ENCODE measurements around the gene NSG1. TPM values are rescaled to one million over a fixed set of nuclear protein-coding genes. Genes with fewer than 3 reads are reported as not detected.

The NSG1 gene
- total RNA-seq, 2 donors from 2014 or later: 1.0 to 3.2 TPM

DNA sequence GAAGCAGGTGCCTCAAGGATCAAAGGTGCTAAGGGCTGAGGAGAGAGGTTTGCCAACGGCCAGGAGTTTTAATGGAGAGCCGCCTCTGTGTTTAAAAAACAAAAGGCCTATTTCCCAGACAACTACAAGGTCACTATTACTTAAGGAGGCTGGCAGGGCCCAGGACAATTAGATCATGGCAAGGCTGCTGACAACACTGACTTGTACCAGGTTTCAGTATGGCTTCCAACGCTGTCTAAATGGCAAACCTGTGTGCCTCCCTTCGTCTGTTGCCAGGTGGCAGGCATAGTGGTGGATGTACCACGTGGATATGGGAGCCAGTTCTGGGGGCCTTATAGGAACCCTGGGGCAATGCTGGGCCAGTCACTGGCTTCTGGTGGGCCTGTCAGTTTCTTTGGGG lies 41.0 kb downstream of the NSG1 start:
- no peaks in the 10 kb centered on the region for H3K9me3 Mint-ChIP-seq
- no peak overlapping the region for H3K27ac Mint-ChIP-seq
- no peaks in the 10 kb centered on the region for H3K27me3 Mint-ChIP-seq (ENCODE audit: low read depth)
- no peaks in the 10 kb centered on the region for H3K36me3 Mint-ChIP-seq (ENCODE audit: insufficient read depth in 2 of 2)
- no peak overlapping the region for H3K4me3 Mint-ChIP-seq
- DNase-seq (no peak), ATAC-seq (replicated peaks in 1 of 2) (no peak)
- H3K4me1 Mint-ChIP-seq (ENCODE audit: low read depth): no peaks in the 10 kb centered on the region

DNA sequence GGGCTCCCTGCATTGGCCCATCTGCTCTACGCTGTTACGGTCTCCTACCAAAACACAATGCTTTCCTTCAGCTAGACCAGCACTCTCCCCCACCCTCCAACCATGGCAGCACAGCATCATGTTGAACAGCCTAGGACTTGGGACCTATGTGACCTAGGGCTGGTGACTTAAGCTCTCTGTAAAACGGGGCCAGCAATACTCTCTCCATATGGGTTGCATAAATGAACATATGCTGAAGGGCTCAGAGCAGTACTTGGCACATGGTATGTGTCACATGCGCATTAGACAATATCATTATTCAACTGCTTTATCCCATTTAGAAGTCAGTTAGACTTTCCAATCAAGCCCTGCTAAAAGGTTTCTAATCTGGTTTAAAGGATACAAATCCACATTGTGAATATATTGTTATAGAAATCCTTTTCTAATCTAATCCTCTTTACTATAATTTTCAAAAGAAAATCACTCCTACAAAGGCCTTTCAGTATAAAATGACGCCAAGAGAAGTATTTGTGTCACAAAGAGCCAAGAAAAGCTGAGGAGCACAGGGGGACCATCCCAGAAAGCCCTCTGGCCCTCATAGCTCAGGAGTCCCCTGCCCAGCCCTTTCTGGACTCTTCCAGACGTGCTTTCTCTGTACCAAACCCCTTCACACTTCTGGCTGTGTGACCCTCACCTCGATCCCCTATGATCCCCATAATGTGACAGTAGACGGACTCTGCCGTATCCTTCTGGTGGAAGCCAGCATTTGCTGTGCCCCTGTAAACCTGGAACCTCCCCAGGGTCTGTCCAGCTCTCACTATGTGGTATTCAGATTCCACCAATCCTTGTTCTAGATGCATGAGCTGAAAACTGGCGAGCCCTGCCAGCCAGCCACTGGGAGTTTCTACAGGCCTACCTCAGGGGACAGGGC lies 42.3 kb downstream of the NSG1 start:
- DNase-seq: no peak
- Mint-ChIP-seq H3K9me3 (no peaks in the 10 kb centered on the region), H3K4me3 (no peak overlapping the region), H3K4me1 (ENCODE audit: low read depth) (no peaks in the 10 kb centered on the region), H3K36me3 (ENCODE audit: insufficient read depth in 2 of 2) (no peaks in the 10 kb centered on the region), H3K27ac (no peak overlapping the region), H3K27me3 (ENCODE audit: low read depth) (no peaks in the 10 kb centered on the region)
- ATAC-seq (replicated peaks in 1 of 2): no peak

DNA sequence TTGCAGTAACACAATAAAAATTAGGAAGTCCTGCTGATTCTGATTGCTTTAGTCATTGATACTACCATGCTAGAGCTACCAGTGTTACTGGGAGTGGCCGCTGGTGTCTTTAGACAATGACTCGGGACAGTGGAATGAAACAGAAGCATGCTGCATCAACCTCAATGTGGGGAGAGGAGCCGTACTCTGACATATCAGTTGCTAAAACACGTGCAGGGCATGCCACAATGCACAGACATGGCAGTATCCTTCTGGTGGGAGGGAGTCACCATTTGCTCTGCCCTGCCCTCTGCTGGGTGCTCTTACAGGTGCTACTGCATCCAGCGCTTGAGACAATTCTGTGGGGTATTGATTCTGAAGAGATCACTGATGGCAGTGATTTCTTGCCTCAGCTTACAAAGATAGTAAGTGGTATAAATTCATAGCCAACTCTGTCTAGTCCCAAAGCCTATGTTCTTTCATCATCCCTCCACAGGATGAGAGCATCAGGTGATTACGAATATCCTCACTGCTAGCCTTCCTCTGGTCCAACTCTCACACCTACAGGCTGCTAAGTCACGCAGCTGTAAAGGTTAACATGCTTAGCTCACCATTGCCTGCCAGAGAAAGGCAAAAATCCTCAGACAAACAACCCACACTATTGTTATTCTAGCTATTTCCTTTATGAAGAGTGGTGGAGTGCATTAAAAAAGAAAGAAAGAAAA lies 43.7 kb downstream of the NSG1 start:
- H3K4me3 Mint-ChIP-seq: no peak overlapping the region
- DNase-seq: peak; percentile 46 to 54
- H3K27me3 Mint-ChIP-seq (ENCODE audit: low read depth): no peaks in the 10 kb centered on the region
- no peaks in the 10 kb centered on the region for H3K4me1 Mint-ChIP-seq (ENCODE audit: low read depth)
- no peaks in the 10 kb centered on the region for H3K36me3 Mint-ChIP-seq (ENCODE audit: insufficient read depth in 2 of 2)
- peak; percentile 81 to 82 for ATAC-seq (replicated peaks in 1 of 2)
- H3K9me3 Mint-ChIP-seq: no peaks in the 10 kb centered on the region
- H3K27ac Mint-ChIP-seq: no peak overlapping the region

DNA sequence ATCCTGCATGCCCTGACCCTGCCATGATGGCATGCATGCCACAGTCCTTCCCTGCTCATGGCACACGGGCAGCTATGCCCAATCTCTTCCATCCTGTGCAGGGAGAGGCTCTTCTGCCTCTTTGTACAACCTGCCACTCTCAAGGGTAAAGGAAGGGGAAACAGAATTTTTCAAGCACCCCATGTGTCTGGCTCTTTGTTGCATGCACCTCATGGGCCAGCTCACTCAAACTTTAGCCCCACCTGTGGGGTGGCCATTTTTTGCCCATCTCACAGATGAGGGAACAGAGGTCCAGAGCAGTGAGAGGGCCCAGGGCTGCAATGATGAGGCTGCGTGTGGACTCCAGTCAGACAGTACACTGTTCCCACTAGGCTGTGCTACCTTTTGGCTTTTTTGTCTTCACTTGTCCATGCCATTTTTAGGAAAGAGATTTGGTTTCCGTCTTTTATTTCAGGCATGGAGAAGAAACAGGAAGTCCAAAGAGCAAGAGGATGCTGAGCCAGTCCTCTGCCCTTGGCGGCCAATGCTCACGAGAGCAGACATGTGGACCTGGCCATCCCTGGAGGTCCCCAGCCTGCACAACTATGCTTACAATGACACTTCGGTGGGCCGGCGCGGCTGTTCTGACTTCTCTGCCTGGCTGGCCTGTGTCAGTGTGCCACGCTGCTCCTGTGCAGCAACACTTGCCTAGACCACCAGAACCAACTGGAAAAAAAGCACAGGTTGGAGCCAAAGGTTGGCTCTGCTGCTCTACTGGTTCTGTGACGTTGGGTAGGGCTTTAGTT lies 45.6 kb downstream of the NSG1 start:
- no peaks in the 10 kb centered on the region for H3K9me3 Mint-ChIP-seq
- no peak overlapping the region for H3K4me3 Mint-ChIP-seq
- peaks cover 7% of the 10 kb centered on the region for H3K4me1 Mint-ChIP-seq (ENCODE audit: low read depth)
- no peak for DNase-seq
- H3K36me3 Mint-ChIP-seq (ENCODE audit: insufficient read depth in 2 of 2): peaks cover 0 to 4% of the 10 kb centered on the region in 2 donors
- H3K27ac Mint-ChIP-seq: no peak overlapping the region
- no peak for ATAC-seq (replicated peaks in 1 of 2)
- H3K27me3 Mint-ChIP-seq (ENCODE audit: low read depth): no peaks in the 10 kb centered on the region

DNA sequence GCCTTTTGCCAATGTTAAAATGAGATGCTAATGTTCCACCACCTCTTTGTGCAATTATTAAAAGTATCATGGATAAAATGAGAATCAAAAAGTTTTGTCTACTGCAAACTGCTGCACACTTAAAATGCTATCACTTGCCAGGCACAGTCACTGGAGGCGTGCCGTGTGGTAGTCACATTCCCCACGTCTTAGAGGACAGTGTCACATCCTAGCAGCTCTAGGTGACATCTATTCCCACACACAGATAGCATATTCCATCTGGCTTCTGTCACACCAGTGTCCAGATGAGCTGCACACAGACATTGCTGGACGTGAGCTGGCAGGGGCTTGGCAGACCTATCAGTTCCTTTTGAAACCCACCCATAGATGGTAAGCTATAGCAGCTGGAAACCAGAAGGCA lies 47.0 kb downstream of the NSG1 start:
- ATAC-seq (replicated peaks in 1 of 2): no peak
- no peaks in the 10 kb centered on the region for H3K9me3 Mint-ChIP-seq
- no peaks in the 10 kb centered on the region for H3K27me3 Mint-ChIP-seq (ENCODE audit: low read depth)
- H3K36me3 Mint-ChIP-seq (ENCODE audit: insufficient read depth in 2 of 2): peaks cover 0 to 7% of the 10 kb centered on the region in 2 donors
- DNase-seq: no peak
- no peak overlapping the region for H3K27ac Mint-ChIP-seq
- H3K4me3 Mint-ChIP-seq: no peak overlapping the region
- H3K4me1 Mint-ChIP-seq (ENCODE audit: low read depth): peaks cover 7% of the 10 kb centered on the region

DNA sequence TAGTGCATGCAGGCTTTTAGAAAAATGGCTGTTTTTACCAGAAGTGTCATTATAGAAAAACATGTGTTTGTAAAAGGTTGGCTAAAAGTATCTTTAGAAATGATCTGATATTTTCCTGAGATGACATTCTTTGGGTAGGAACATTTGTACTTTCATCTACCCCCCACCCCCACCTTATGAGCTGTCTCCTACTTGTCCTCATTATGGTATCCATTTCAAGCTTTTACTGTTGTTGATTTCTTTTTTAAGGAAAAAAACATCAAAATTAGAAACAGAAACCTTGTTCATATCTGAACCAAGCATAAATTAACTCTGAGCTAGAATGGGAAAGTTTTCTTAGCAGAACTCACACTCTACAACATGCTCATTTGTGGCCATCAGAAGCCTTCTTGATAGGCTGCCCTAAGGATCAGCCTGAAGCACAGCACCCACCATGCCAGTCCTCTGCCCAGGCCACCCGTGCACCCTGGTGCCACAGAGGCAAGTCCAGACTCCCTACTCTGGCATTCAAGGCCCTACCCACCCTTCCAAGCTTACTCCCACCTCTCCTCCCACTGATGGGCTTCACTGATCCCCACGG lies 49.4 kb downstream of the NSG1 start:
- Mint-ChIP-seq H3K27me3 (ENCODE audit: low read depth) (no peaks in the 10 kb centered on the region), H3K4me1 (ENCODE audit: low read depth) (peaks cover 7% of the 10 kb centered on the region), H3K27ac (peak overlapping the region; percentile 75), H3K36me3 (ENCODE audit: insufficient read depth in 2 of 2) (peaks cover 0 to 7% of the 10 kb centered on the region in 2 donors), H3K4me3 (peak overlapping the region in 1 of 2 donors; percentile 37), H3K9me3 (no peaks in the 10 kb centered on the region)
- ATAC-seq (replicated peaks in 1 of 2) (peak in 1 of 2 donors; percentile 79), DNase-seq (no peak)

DNA sequence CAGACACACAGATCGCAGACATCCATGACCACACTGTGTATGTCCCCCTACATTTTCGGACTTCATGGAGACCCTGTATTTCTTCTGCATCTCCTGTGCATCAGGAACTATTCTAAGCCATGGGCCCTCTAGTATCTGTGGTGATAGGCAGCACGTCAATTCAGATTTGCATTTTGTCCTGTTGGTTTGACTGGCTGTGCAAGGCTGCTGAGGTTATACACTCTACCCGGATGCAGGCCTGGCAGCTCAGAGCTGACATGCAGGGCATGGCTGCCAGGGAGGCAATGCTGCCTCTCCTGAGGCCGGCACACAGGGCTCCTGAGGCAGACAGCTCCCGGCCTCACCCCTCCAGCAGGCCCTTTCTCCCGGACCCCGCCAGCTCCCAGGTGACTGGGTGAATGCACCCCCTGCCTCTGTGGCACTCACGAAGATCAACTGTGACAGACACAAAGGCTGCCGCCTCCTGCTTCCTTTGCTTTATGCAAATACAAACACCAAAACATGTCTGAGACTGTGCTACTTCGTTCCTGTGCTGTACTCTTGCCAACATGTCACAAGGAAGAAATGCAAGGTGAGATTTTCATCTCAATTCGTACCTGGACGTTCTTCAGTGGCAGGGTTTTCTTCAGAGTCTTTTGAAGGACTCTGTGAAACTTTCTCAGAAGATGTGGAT lies 51.0 kb downstream of the NSG1 start:
- Mint-ChIP-seq H3K36me3 (ENCODE audit: insufficient read depth in 2 of 2) (peaks cover 0 to 7% of the 10 kb centered on the region in 2 donors), H3K9me3 (no peaks in the 10 kb centered on the region), H3K27ac (no peak overlapping the region), H3K4me3 (no peak overlapping the region), H3K4me1 (ENCODE audit: low read depth) (peaks cover 7% of the 10 kb centered on the region), H3K27me3 (ENCODE audit: low read depth) (no peaks in the 10 kb centered on the region)
- ATAC-seq (replicated peaks in 1 of 2) (no peak), DNase-seq (no peak)

DNA sequence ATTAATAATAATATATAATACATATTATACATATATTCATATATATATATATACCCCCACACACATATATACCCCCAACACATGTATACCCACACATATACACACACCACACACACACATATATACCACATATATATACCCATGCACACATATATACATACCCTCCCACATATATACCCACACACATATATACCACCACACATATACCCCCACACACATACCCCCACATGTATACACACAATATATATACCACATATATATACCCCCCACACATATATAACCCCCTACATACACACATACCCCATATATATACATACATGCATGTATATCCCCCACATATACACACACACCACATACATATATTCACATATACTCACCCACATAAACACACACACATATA lies 52.0 kb downstream of the NSG1 start:
- Mint-ChIP-seq H3K36me3 (ENCODE audit: insufficient read depth in 2 of 2) (peaks cover 0 to 7% of the 10 kb centered on the region in 2 donors), H3K4me1 (ENCODE audit: low read depth) (peaks cover 7% of the 10 kb centered on the region), H3K4me3 (no peak overlapping the region), H3K27me3 (ENCODE audit: low read depth) (no peaks in the 10 kb centered on the region), H3K9me3 (no peaks in the 10 kb centered on the region), H3K27ac (no peak overlapping the region)
- ATAC-seq (replicated peaks in 1 of 2) (no peak), DNase-seq (no peak)

DNA sequence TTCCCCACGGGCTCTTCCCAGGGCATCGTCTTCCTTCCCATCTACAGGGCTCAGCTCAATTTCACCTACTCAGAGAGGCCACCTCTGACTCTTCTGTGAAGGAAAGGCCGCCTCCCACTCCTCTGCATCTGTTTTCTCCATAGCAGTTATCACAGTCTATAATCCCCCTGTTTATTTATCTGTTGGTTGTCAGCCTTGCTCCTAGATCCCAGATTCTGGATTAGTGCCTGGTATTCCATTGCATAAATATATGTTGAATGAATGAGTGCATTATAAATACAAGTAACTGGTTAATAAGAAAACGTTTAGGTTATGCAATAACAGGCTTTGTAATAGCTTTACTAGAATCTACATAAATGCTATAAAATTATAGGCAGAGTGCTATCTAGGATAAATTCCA lies 52.9 kb downstream of the NSG1 start:
- Mint-ChIP-seq H3K4me1 (ENCODE audit: low read depth) (peaks cover 7% of the 10 kb centered on the region), H3K27ac (no peak overlapping the region), H3K4me3 (no peak overlapping the region), H3K27me3 (ENCODE audit: low read depth) (no peaks in the 10 kb centered on the region), H3K36me3 (ENCODE audit: insufficient read depth in 2 of 2) (peaks cover 0 to 7% of the 10 kb centered on the region in 2 donors), H3K9me3 (no peaks in the 10 kb centered on the region)
- DNase-seq (no peak), ATAC-seq (replicated peaks in 1 of 2) (no peak)

DNA sequence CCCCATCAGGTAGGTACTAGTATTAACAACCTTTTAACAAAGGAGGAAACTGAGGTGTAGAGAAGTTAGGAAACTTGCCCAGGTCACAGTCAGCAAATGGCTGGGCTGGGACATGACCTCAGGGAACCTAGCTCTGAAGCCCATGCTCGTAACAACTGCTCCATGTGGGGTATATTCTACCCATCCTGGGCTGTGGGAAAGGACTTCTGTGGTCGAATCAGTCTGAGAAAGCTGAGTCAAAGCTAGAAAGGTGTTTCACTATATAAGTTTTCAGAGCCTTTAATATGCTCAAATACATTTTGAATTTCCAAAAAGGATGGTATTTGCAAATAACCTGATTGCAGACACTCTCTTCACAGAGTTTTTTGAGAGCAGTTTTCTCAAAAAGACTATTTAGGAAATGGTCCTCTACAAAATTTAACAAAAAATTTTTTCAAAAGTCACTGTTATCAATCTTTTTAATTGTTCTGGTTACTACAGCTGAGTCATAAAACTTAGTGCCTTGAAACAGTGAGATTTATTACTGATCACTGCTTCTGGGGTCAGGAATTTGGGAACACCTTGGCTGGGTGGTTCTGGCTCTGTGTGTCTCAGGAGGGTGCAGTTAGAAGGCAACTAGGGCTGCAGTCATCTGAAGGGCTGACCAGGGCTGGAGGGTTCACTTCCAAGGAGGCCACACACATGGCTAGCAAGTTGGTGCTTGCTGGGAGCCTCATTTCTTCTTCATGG lies 53.6 kb downstream of the NSG1 start:
- Mint-ChIP-seq H3K4me3 (no peak overlapping the region), H3K4me1 (ENCODE audit: low read depth) (peaks cover 7% of the 10 kb centered on the region), H3K9me3 (no peaks in the 10 kb centered on the region), H3K27me3 (ENCODE audit: low read depth) (no peaks in the 10 kb centered on the region), H3K27ac (no peak overlapping the region), H3K36me3 (ENCODE audit: insufficient read depth in 2 of 2) (peaks cover 0 to 7% of the 10 kb centered on the region in 2 donors)
- DNase-seq (no peak), ATAC-seq (replicated peaks in 1 of 2) (no peak)

DNA sequence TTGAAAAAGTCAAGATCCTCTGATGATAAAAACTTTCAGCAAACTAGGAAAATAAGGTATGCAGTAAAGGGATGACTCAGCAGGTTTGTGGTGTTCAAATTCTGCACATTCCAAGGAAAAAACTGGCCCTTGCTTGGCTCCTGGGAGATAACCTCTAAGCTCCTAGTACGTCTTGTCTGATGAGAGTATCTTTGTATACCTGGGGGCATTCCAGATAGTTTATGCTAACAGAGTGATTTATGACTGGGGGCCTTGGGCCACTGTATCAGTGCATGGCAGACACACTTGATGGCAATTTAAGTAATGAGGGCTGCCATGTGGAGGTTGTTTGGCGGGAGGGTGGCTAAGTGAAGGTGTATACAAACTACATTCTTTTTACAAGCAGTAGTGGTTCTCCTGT lies 56.9 kb downstream of the NSG1 start:
- no peaks in the 10 kb centered on the region for H3K9me3 Mint-ChIP-seq
- no peaks in the 10 kb centered on the region for H3K27me3 Mint-ChIP-seq (ENCODE audit: low read depth)
- no peaks in the 10 kb centered on the region for H3K36me3 Mint-ChIP-seq (ENCODE audit: insufficient read depth in 2 of 2)
- H3K4me3 Mint-ChIP-seq: no peak overlapping the region
- no peak for DNase-seq
- no peak for ATAC-seq (replicated peaks in 1 of 2)
- no peaks in the 10 kb centered on the region for H3K4me1 Mint-ChIP-seq (ENCODE audit: low read depth)
- no peak overlapping the region for H3K27ac Mint-ChIP-seq

DNA sequence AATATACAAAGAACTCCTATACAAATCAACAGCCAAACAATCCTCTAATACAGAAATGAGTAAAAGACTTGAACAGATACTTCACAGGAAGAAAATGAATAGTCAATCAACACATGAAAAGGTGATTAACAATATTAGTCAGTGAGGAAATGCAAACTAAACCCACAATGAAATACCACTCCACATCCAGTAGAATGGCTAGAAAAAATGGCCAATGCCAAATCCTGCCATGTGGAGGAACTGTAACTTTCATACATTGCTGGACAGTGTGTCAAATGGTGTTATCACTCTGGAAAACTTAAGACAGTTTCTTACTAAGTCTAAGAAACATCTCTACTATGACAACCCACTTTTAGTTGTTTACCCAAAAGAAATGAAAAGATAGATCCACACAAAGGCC lies 59.5 kb downstream of the NSG1 start:
- Mint-ChIP-seq H3K4me3 (no peak overlapping the region), H3K4me1 (ENCODE audit: low read depth) (no peaks in the 10 kb centered on the region), H3K9me3 (no peaks in the 10 kb centered on the region), H3K27ac (no peak overlapping the region), H3K27me3 (ENCODE audit: low read depth) (no peaks in the 10 kb centered on the region), H3K36me3 (ENCODE audit: insufficient read depth in 2 of 2) (no peaks in the 10 kb centered on the region)
- no peak for ATAC-seq (replicated peaks in 1 of 2)
- DNase-seq: no peak
